Astrocyte of the cerebellum (primary cell): ENCODE measurements around the gene ZIC5.

Experiments used
- DNase-seq: peaks from one replicate; pipeline ENCODE4 v3.0.0-alpha.2; 2011; ENCODE audit warnings: low read depth
- H3K4me3 ChIP-seq: 2 replicates; pipeline ENCODE4 v1.5.1; 2011; ENCODE audit warnings: mild to moderate bottlenecking, low read depth, low read length, moderate library complexity
- in situ Hi-C: cut with HindIII; loops from 2 replicates; pipeline ENCODE4 v1.10.0; 2017; ENCODE audit warnings: low sequenced_read_pairs
- TF ChIP-seq, protein P1 (sequence below): IDR thresholded peaks from 2 replicates; pipeline ENCODE4 v1.5.1; 2012; ENCODE audit warnings: low read length, low read depth, moderate library complexity, mild to moderate bottlenecking; ENCODE audit errors: missing control alignments

Gene ZIC5

DNA sequence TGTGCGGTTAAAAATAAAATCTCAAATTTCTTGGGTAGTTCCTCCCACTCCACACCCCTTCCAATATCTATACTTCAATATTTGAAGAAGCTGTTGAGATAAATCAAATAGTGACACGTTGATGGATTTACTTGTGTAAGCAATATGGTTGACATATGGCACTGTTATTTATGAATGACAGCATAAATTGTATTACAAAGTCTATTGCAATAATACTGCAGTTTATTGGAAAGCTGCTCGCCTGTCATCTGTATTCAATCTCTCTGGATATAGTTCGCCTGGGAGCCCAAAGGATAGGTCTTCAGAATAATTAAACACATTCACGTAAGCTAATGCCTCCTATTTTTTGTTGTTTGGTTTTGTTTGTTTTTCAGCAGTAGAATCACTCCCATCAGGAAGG lies 5.0 kb upstream of the ZIC5 start:
- TF ChIP-seq, protein P1, sequence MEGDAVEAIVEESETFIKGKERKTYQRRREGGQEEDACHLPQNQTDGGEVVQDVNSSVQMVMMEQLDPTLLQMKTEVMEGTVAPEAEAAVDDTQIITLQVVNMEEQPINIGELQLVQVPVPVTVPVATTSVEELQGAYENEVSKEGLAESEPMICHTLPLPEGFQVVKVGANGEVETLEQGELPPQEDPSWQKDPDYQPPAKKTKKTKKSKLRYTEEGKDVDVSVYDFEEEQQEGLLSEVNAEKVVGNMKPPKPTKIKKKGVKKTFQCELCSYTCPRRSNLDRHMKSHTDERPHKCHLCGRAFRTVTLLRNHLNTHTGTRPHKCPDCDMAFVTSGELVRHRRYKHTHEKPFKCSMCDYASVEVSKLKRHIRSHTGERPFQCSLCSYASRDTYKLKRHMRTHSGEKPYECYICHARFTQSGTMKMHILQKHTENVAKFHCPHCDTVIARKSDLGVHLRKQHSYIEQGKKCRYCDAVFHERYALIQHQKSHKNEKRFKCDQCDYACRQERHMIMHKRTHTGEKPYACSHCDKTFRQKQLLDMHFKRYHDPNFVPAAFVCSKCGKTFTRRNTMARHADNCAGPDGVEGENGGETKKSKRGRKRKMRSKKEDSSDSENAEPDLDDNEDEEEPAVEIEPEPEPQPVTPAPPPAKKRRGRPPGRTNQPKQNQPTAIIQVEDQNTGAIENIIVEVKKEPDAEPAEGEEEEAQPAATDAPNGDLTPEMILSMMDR = no peak

DNA sequence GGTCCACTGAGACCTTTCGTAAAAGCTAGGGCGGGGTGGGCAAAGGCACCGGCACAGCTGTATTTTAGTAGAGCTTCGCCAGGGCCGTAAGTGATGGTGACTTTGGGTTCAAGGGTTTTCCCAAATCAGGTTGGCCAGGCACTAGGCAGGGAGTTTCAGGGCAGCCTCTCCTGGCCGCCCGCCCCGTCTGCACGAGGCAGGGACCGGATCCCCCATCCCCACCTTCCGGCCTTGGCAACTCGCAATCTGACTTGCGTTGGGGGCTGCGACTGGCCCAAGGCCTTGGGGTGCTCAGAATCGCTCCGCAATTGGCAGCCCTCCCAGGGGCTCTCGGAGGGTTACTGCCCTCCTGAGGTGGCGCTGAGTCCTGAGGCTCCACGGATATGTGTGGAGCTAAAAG lies 4.1 kb upstream of the ZIC5 start:
- no peak for DNase-seq
- no peak overlapping the region for H3K4me3 ChIP-seq
- TF ChIP-seq, protein P1 = peak; percentile 4
- in situ Hi-C loops = loop anchor here (25.0 kb wide), 1 partner anchor 262 kb away; no protein-coding TSS in a partner anchor

More for the DNA sequence above, 5.0 kb upstream of the ZIC5 start:
- no peak overlapping the region for H3K4me3 ChIP-seq
- no peak for DNase-seq
- in situ Hi-C loops = loop anchor here (25.0 kb wide), 1 partner anchor 261 kb away; no protein-coding TSS in a partner anchor

DNA sequence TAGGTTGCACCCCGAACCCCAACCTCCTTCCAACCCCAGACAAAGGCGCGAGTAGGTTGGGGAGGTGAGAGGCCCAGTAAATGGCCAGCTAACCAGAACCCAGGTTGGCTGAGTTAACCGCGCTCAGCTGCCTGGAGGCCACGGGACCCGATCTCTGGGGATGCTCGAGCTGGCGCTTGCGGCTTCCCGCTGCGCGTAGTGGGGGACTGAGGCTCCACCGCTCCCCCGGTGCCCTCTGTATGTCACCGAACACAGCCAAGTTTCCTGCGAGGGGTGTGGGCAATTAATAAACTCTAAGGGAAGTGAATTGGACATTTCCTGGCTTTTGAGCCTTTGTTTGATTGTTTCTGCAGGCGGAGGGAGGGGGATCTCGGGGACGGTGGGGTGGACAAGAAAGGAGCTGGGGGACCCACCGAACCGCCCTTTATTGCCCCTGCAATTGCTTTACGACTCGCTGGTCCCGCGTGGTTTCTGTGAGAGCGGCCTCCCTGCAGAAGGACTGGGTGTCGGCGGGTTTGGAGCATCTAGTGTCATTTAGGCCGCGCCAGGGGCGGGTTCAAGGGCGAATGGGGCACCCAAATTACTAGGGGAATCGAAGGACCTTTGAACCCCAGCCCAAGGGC lies 3.5 kb upstream of the ZIC5 start:
- in situ Hi-C loops = loop anchor here (25.0 kb wide), 1 partner anchor 262 kb away; no protein-coding TSS in a partner anchor
- DNase-seq = no peak
- no peak overlapping the region for H3K4me3 ChIP-seq
- TF ChIP-seq, protein P1 = no peak

DNA sequence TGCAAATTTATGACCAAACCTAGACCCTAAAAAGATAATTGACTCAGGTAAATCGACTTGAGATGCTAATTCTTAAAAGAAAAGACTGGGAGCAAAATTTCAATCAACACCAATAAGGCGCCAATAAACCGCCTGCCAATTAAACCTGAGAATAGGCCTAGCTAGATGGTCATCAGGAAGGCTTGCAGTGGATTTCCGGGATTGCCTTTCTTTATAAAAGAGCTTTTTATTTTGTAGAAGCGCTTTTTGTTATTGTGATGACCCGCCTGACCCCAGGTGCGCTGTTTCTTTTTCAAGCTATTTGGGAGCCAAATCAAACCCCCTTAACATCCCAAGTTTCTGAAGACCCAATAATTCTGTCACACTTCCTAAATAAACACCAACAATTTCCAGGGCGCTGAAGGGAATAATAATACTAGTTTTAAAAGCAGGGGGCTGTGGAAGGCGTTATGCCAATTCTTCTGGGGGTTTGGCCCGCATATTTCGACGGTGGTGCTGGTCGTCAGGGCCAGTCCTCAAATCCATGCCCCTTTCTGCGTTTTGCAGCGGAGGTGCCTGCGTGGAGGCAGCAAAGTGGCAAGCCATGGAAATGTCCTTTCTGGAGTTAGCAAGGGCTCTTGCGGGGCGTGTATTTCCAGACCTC lies 2.9 kb upstream of the ZIC5 start:
- TF ChIP-seq, protein P1 = no peak
- no peak for DNase-seq
- in situ Hi-C loops = no loop called here
- H3K4me3 ChIP-seq = no peak overlapping the region

DNA sequence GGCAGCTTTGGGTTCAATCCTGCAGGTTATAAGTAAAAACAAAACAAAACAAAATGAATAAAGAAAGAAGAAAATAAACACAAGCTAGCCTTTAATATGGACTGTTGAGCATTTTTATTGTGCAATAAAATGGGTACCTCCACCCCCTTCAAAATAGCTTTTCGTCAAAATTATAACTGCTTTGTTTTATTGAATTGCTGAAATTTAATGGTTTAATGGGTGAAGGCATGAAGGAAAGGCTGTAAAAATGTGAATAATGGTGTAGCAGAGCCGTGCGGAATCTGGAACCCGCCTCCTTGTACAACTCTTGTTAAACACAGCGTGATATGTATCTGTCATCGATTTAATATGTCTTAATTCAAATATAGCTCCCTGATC lies 2.2 kb upstream of the ZIC5 start:
- TF ChIP-seq, protein P1 = no peak

DNA sequence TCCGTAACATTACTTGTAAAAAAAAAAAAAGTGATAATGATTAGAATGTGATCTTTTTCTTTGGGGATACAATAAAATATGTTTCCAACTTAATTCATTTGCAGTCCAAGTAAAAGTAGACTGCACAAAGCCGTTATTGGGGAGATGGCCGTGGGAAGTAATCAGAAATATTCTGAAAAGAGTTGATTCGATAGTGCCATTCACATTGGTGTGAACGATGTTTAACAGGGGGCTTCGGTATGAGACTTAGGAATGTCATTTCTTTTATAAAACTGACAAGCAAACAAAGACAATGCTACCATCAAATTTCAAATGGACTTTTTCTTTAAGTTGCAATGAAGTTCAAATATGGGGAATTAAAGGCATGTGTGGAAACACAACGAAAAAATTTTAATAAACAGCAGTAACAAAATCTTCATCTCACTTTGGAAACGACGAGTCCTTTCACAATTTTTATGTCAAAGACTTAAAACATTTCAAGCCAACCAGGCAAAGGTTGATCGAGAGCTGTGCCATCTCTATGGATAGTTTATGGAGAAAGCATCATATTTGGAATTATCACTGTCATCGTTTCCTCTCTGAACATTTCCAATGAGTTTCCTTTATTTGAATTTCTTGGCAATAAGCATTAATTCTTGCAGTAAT lies 1.7 kb upstream of the ZIC5 start:
- TF ChIP-seq, protein P1 = no peak
- in situ Hi-C loops = no loop called here
- DNase-seq = no peak
- no peak overlapping the region for H3K4me3 ChIP-seq

More for the DNA sequence above, 2.2 kb upstream of the ZIC5 start:
- in situ Hi-C loops = no loop called here
- no peak for DNase-seq
- H3K4me3 ChIP-seq = no peak overlapping the region
